Activated naive CD8-positive, alpha-beta T cell treated with anti-CD3 and anti-CD28 coated beads for 36 hours (primary cell): ENCODE data around the gene VWA3A. TPM values are rescaled to one million over a fixed set of nuclear protein-coding genes. Genes with fewer than 3 reads are reported as not detected.

Experiments used
- total RNA-seq, 2 experiments: library from RNA; stranded (reverse); gene quantifications; one replicate each; pipeline ENCODE4 v1.2.3, GENCODE V29; 2021

Gene VWA3A
- total RNA-seq, 2 experiments from 2014 or later = 0.22 TPM; not detected in 1

Other genes with a start within 250 kb of the VWA3A start
- gene NPIPB4, start 234.8 kb upstream of the VWA3A start, total RNA-seq = 10 to 100 TPM; 82.4 to 92.7 TPM
- gene UQCRC2, start 139.2 kb upstream of the VWA3A start, total RNA-seq = 100 to 1,000 TPM; 291 to 306 TPM
- gene PDZD9, start 91.4 kb upstream of the VWA3A start, total RNA-seq = not detected
- 1 to 10 TPM; 5.6 TPM for gene MOSMO, start 84.4 kb upstream of the VWA3A start, total RNA-seq
- gene SDR42E2, start 70.0 kb downstream of the VWA3A start, total RNA-seq = not detected
- gene EEF2K, start 113.7 kb downstream of the VWA3A start, total RNA-seq = 10 to 100 TPM; 28.9 to 32.5 TPM
- gene POLR3E, start 204.9 kb downstream of the VWA3A start, total RNA-seq = 10 to 100 TPM; 94.3 to 95.8 TPM